CD14-positive monocyte (primary cell): ENCODE results near the gene SLC35A2. TPM values are rescaled to one million over a fixed set of nuclear protein-coding genes. Genes with fewer than 3 reads are reported as not detected.
A peak's percentile ranks its signal among the peaks of the same experiment; 100 is the strongest.

Source experiments
- DNase-seq, 3 donors: peaks; one replicate each; pipeline ENCODE4 v3.0.0-alpha.2; 2011 to 2022
- H2AFZ ChIP-seq: 2 replicates; pipeline ENCODE4 v1.6.0; 2012; ENCODE audit warnings: mild to moderate bottlenecking, low read depth, low read length, inconsistent platforms; ENCODE audit not compliant: insufficient read depth, poor library complexity, severe bottlenecking
- H3K27ac ChIP-seq, 2 donors: 1 replicate in 1 of 2; 2 replicates in 1 of 2; pipeline ENCODE4 v1.5.1; 2012 to 2013; ENCODE audit warnings: low read length in 2 of 2, control low read depth in 1 of 2, inconsistent platforms in 1 of 2, low read depth in 1 of 2, mild to moderate bottlenecking in 1 of 2
- H3K27me3 ChIP-seq, 2 donors: one replicate each; pipeline versions ENCODE4 v1.6.0 to v1.6.1; 2011 to 2013; ENCODE audit warnings: low read length in 2 of 2; ENCODE audit not compliant: control insufficient read depth in 2 of 2, insufficient read depth in 2 of 2
- H3K36me3 ChIP-seq, 2 donors: replicated peaks in 1 of 2; 1 replicate in 1 of 2; 2 replicates in 1 of 2; pipeline versions ENCODE4 v1.5.1 to v1.6.1; 2012 to 2013; ENCODE audit warnings: low read length in 2 of 2, control low read depth in 1 of 2, inconsistent platforms in 1 of 2, mild to moderate bottlenecking in 1 of 2; ENCODE audit not compliant: insufficient read depth in 2 of 2, control insufficient read depth in 1 of 2
- H3K4me1 ChIP-seq, 2 donors: 1 replicate in 1 of 2; 2 replicates in 1 of 2; pipeline versions ENCODE4 v1.5.1 to v1.6.1; 2012 to 2013; ENCODE audit warnings: low read length in 2 of 2, control low read depth in 1 of 2, inconsistent platforms in 1 of 2, mild to moderate bottlenecking in 1 of 2, moderate library complexity in 1 of 2; ENCODE audit not compliant: insufficient read depth in 2 of 2, control insufficient read depth in 1 of 2
- H3K4me2 ChIP-seq: replicated peaks from 2 replicates; pipeline ENCODE3; 2012; ENCODE audit warnings: low read length, moderate library complexity, mild to moderate bottlenecking; ENCODE audit not compliant: poor library complexity, severe bottlenecking; ENCODE audit errors: extremely low read depth
- H3K4me3 ChIP-seq, 3 experiments: fragments of 200-600 bp in 1 of 3; sonication (generic) in 1 of 3; replicated peaks in 1 of 3; 1 replicate in 2 of 3; 2 replicates in 1 of 3; pipeline ENCODE4 v1.5.1; 2011 to 2013; ENCODE audit warnings: low read length in 3 of 3, mild to moderate bottlenecking in 3 of 3, control low read depth in 2 of 3, low read depth in 2 of 3, inconsistent platforms in 1 of 3, moderate library complexity in 1 of 3
- H3K79me2 ChIP-seq: 2 replicates; pipeline ENCODE4 v1.6.0; 2012; ENCODE audit warnings: mild to moderate bottlenecking, control low read depth, inconsistent platforms, low read length, moderate library complexity; ENCODE audit not compliant: insufficient read depth
- H3K9ac ChIP-seq: 2 replicates; pipeline ENCODE4 v1.6.0; 2017; ENCODE audit warnings: low read length, mild to moderate bottlenecking; ENCODE audit not compliant: insufficient read depth, poor library complexity, severe bottlenecking
- H3K9me3 ChIP-seq, 2 donors: replicated peaks in 1 of 2; 1 replicate in 1 of 2; 2 replicates in 1 of 2; pipeline versions ENCODE4 v1.5.1 to v1.6.1; 2012 to 2013; ENCODE audit warnings: low read length in 2 of 2, control low read depth in 1 of 2; ENCODE audit not compliant: control insufficient read depth in 1 of 2, insufficient read depth in 1 of 2
- H4K20me1 ChIP-seq: 2 replicates; pipeline ENCODE4 v1.6.0; 2012; ENCODE audit warnings: mild to moderate bottlenecking, low read length, control low read depth, moderate library complexity; ENCODE audit not compliant: insufficient read depth
- H3K27ac Mint-ChIP-seq, 7 donors: one replicate each; pipeline ENCODE4 v1.8.0; 2020; ENCODE audit warnings: mild to moderate bottlenecking in 7 of 7, mixed read lengths in 7 of 7, moderate library complexity in 6 of 7, inconsistent platforms in 2 of 7
- H3K27me3 Mint-ChIP-seq, 3 donors: one replicate each; pipeline ENCODE4 v1.8.0; 2021 to 2022; ENCODE audit warnings: low read depth in 3 of 3, mild to moderate bottlenecking in 3 of 3, mixed read lengths in 3 of 3, moderate library complexity in 3 of 3, inconsistent platforms in 1 of 3
- H3K36me3 Mint-ChIP-seq, 2 donors: one replicate each; pipeline ENCODE4 v1.8.0; 2020; ENCODE audit warnings: mixed read lengths in 2 of 2, inconsistent platforms in 1 of 2, mild to moderate bottlenecking in 1 of 2
- H3K4me1 Mint-ChIP-seq: one replicate; pipeline ENCODE4 v1.8.0; 2020; ENCODE audit warnings: mild to moderate bottlenecking, mixed read lengths
- H3K4me3 Mint-ChIP-seq, 2 donors: one replicate each; pipeline ENCODE4 v1.8.0; 2020; ENCODE audit warnings: mild to moderate bottlenecking in 2 of 2, mixed read lengths in 2 of 2, moderate library complexity in 1 of 2
- H3K9me3 Mint-ChIP-seq, 7 donors: one replicate each; pipeline ENCODE4 v1.8.0; 2020 to 2022; ENCODE audit warnings: mixed read lengths in 7 of 7, mild to moderate bottlenecking in 6 of 7, moderate library complexity in 6 of 7, inconsistent platforms in 2 of 7
- WGBS: methylation state at CpG from one replicate; pipeline ENCODE4 v1.1.5; 2013; ENCODE audit warnings: missing lambda C conversion rate; ENCODE audit not compliant: insufficient coverage; 5-methylcytosine and 5-hydroxymethylcytosine counted together
- intact Hi-C, 2 donors: fragments of 100-400 bp; cut with micrococcal nuclease; formaldehyde crosslinking; loops; one replicate each; pipeline versions ENCODE4 v1.15.0 to v1.15.1; 2023
- polyA plus RNA-seq, 3 donors: library from polyadenylated mRNA; depleted of rRNA in 1 of 3; unstranded in 2 of 3; stranded (reverse) in 1 of 3; fragments of 300-500 nt in 2 of 3; fragments of >200 nt in 1 of 3; fragmentation: Illumina TruSeq in 2 of 3; gene quantifications; 1 replicate in 2 of 3; 2 replicates in 1 of 3; pipeline ENCODE4 v1.2.3, GENCODE V29; 2012 to 2021
- TF ChIP-seq, protein P1 (sequence below): fragments of 200-600 bp; IDR thresholded peaks from one replicate; pipeline ENCODE4 v1.8.0; 2022; ENCODE audit warnings: antibody characterized with exemption, mild to moderate bottlenecking

The SLC35A2 gene
- polyA plus RNA-seq, 3 donors = 14.3 to 21.6 (median 18.4) TPM

DNA sequence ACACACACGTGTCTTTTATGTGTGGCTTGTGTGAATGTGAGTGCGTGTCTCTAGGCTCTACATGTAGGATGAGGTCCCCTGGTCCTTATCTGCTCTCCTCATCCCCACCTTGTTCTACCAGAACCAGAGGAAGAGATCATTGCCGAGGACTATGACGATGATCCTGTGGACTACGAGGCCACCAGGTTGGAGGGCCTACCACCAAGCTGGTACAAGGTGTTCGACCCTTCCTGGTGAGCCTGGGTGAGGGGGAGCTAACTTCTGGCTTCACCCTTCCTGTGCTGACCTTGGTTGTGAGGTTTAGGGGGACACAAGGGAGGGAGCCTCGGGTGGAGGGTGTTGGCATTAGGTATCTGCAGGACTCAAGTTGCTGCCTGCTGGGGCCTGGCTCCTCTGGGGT is 10.4 kb downstream of the SLC35A2 start:
- no CpG with 5 or more reads among the region's 7 CpGs for WGBS
- intact Hi-C loops = no loop called here
- no peak for DNase-seq
- TF ChIP-seq, protein P1, sequence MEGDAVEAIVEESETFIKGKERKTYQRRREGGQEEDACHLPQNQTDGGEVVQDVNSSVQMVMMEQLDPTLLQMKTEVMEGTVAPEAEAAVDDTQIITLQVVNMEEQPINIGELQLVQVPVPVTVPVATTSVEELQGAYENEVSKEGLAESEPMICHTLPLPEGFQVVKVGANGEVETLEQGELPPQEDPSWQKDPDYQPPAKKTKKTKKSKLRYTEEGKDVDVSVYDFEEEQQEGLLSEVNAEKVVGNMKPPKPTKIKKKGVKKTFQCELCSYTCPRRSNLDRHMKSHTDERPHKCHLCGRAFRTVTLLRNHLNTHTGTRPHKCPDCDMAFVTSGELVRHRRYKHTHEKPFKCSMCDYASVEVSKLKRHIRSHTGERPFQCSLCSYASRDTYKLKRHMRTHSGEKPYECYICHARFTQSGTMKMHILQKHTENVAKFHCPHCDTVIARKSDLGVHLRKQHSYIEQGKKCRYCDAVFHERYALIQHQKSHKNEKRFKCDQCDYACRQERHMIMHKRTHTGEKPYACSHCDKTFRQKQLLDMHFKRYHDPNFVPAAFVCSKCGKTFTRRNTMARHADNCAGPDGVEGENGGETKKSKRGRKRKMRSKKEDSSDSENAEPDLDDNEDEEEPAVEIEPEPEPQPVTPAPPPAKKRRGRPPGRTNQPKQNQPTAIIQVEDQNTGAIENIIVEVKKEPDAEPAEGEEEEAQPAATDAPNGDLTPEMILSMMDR = no peak
- Histone ChIP-seq H2AFZ (no peak overlapping the region), H3K27me3 (no peaks in the 10 kb centered on the region), H3K27ac (no peak overlapping the region), H3K36me3 (peaks cover 32 to 59% of the 10 kb centered on the region in 2 donors), H3K4me1 (peaks cover 19 to 22% of the 10 kb centered on the region in 2 donors), H3K4me3 (no peak overlapping the region), H4K20me1 (peaks cover 27% of the 10 kb centered on the region), H3K4me2 (no peak overlapping the region), H3K79me2 (peaks cover 24% of the 10 kb centered on the region), H3K9me3 (no peaks in the 10 kb centered on the region), H3K9ac (no peak overlapping the region)
- Mint-ChIP-seq H3K36me3 (peaks cover 35 to 47% of the 10 kb centered on the region in 2 donors), H3K27ac (peak overlapping the region in 1 of 7 donors; percentile 47), H3K9me3 (peaks cover 0 to 29% (median 2%) of the 10 kb centered on the region in 7 donors), H3K4me3 (no peak overlapping the region), H3K4me1 (peaks cover 13% of the 10 kb centered on the region), H3K27me3 (peaks cover 0 to 3% (median 0%) of the 10 kb centered on the region in 3 donors)

DNA sequence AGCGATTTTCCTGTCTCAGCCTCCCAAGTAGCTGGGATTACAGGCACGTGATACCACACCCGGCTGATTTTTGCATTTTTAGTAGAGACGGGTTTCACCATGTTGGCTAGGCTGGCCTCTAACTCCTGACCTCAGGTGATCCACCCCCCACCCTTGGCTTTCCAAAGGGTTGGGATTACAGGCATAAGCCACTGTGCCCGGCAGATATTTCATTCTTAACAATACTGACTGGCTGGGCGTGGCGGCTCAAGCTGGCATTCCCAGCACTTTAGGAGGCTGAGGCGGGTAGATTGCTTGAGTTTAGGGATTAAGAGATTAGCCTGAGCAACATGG is 12.4 kb downstream of the SLC35A2 start:
- H3K36me3 ChIP-seq = peaks cover 27 to 50% of the 10 kb centered on the region in 2 donors
- DNase-seq = no peak
- no CpG with 5 or more reads among the region's 8 CpGs for WGBS
- peaks cover 0 to 28% (median 2%) of the 10 kb centered on the region in 7 donors for H3K9me3 Mint-ChIP-seq
- H3K9ac ChIP-seq = no peak overlapping the region
- peaks cover 19 to 23% of the 10 kb centered on the region in 2 donors for H3K4me1 ChIP-seq
- H3K4me3 ChIP-seq = no peak overlapping the region
- intact Hi-C loops = loop anchor here (5.0 to 10.0 kb wide), 3 partner anchors 46 to 146 kb away; partner anchors contain the start of genes HDAC6 (in 2 of the 2) and TFE3 (in 1 of the 2)
- H3K79me2 ChIP-seq = peaks cover 32% of the 10 kb centered on the region
- no peak overlapping the region for H2AFZ ChIP-seq
- peaks cover 31% of the 10 kb centered on the region for H4K20me1 ChIP-seq
- H3K27ac Mint-ChIP-seq = no peak overlapping the region
- H3K4me3 Mint-ChIP-seq = no peak overlapping the region
- H3K27me3 Mint-ChIP-seq = peaks cover 0 to 3% (median 0%) of the 10 kb centered on the region in 3 donors
- H3K27ac ChIP-seq = no peak overlapping the region
- peaks cover 15% of the 10 kb centered on the region for H3K4me1 Mint-ChIP-seq
- H3K4me2 ChIP-seq = no peak overlapping the region
- H3K27me3 ChIP-seq = no peaks in the 10 kb centered on the region
- H3K36me3 Mint-ChIP-seq = peaks cover 40 to 41% of the 10 kb centered on the region in 2 donors
- TF ChIP-seq, protein P1 = no peak
- no peaks in the 10 kb centered on the region for H3K9me3 ChIP-seq
